NCI-H1105 treated with DMSO at 0.1 percent for 48 hours (cell line): Measurements from ENCODE around the gene OPA3.
A peak's percentile ranks its signal among the peaks of the same experiment; 100 is the strongest.

Source experiments
- DNase-seq: peaks from one replicate; lab custom pipeline; 2025; lab: John Stamatoyannopoulos, UW

OPA3 gene

DNA sequence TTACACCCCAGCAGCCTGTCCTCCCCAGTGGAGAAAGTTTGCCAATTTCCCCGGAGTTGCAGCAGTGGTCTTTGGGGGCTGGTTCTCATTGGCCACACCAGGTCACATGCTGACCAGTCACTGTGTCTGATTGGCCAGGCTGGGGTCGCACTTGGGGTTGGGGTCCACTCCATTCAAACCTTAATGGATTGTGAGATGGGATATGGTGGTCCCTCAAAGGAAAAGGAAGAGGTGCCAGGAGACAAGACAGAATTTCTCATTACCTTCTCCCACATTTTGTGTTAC is 82.9 kb downstream of the OPA3 start:
- no peak for DNase-seq

DNA sequence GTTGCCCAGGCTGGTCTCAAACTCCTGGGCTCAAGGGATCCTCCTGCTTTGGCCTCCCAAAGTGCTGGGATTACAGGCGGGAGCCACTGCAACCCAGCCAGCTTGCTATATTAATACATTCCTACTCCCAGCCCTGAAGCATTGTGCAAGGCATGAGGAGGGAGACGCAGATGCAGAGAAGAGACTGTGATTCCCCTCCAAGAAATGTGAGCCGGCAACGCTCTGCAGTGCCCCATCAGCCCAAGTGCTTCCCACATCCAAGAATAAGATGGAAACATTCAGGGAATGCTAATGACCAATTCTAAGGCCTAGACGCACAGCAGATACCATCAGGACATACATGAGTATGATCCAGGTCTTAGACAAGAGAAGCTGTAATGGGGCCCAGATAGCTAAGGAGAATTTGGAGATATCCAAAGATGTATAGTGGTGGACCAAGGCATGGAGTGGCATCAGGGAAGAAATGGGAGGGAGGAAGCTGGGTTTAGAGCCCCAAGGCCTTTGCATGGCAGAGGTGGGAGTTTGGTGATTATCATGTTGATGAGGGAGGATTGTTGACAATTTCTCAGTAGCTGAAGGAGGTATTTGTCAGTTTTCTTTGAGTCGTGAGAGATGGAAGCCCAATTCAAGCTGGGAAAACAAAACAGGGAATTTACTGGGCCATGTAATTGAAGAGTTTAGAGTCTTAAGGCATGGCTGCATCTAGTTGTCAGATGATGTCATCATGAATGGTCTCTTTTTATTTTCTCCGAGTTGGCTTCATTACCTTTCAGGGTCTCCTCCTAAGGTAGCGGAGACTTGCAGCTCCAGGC is 83.5 kb downstream of the OPA3 start:
- no peak for DNase-seq

DNA sequence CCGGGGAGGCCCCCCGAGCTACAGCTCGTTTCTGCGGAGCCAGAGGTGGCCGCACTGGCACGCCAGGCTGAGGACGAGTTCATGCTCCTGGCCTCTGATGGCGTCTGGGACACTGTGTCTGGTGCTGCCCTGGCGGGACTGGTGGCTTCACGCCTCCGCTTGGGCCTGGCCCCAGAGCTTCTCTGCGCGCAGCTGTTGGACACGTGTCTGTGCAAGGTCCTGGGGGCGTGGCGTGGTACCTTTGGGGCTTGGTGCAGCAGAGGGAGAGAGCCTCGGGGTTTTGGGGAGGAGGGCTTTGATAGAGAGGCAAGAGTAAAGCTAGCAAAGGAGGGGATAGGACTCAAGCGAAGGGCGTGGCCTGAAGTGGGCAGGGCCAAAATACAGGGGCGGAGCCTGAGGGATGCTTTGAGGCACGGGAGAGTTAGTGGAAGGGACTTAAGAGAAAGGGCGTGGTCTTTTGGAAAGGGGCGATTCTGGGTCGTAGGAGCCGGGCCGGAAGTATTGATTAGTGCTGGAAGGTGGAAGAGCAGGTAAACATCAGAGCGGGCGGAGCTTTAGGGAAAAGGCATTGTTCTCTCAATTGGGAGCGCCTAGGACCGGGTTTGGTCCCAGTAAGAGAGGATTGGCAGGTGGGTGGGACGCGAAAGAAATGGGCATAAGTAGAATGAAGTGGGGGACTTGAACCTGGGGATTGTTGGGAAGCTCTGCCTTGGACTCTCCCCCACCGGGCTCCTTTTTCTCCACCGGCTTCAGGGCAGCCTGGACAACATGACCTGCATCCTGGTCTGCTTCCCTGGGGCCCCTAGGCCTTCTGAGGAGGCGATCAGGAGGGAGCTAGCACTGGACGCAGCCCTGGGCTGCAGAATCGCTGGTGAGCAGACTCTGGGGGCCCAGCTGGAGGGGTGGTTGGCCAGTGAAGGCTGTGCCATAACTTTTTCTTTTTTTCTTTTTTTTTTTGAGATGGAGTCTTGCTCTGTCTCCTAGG is 85.1 kb downstream of the OPA3 start:
- DNase-seq: no peak

DNA sequence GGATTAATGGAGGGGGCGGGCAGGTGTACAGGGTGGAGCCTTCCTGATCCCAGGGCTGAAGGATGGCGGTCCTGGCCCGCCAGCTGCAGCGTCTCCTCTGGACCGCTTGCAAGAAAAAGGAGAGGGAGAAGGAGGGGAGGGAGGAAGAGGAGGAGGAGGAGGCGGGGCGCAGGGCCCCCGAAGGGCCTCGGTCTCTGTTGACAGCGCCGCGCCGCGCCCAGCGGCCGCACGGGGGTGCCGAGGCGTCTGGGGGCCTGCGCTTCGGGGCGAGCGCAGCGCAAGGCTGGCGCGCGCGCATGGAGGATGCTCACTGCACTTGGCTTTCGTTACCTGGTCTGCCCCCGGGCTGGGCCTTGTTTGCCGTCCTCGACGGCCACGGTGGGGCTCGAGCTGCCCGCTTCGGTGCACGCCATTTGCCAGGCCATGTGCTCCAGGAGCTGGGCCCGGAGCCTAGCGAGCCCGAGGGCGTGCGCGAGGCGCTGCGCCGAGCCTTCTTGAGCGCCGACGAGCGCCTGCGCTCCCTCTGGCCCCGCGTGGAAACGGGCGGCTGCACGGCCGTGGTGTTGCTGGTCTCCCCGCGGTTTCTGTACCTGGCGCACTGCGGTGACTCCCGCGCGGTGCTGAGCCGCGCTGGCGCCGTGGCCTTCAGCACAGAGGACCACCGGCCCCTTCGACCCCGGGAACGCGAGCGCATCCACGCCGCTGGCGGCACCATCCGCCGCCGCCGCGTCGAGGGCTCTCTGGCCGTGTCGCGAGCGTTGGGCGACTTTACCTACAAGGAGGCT is 86.0 kb downstream of the OPA3 start, which contains the start of gene PPM1N:
Gene PPM1N, plus strand, starts transcription at position 33 of the 785 bp plus-strand sequence. Its CDS starts 30 bp downstream, at position 63.
- DNase-seq: peak; percentile 13

DNA sequence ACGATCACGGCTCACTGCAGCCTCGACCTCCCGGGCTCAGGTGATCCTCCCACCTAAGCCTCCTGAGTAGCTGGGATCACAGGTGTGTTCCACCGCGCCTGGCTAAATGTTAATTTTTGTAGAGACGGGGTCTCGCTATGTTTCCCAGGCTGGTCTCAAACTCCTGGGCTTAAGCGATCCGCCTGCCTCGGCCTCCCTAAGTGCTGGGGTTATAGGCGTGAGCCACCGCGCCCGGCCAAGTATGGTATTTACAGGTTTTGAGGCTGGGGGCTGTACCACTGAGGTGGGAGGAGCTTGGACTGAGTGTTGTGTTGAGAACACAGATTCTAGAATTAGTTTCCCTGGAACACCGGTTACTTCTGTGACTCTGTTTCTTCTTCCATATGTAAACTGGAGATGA is 86.8 kb downstream of the OPA3 start:
- no peak for DNase-seq

DNA sequence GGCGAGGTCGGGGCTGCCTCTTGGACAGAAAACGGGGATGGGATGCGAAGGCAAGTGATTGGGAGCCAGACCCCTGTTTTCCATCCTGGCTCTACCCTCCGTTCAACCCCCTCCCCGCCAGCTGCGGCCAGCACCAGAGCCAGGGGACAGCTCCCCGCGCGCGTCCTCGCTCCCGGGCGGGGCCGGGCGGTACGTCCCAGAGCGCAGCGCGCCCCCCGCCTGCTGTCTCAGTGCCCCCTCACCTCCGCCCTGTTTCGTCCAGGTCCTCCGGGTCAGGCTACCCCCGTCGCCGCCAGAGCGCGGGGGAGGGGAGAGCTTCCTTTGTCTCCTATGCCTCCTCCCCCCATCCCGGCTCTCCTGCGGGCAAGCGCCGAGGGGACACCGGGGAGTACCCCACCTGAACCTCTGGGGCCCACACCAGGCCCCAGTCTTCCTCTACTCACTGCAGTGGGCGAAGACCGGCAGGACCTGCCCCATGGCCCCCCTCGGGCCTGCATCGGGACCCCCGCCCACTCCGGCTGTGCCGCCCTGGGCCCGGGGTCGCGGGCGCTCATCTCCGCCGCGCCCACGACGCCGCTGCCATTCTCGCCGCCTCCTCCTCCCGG is 88.2 kb downstream of the OPA3 start:
- DNase-seq: peak; percentile 31

DNA sequence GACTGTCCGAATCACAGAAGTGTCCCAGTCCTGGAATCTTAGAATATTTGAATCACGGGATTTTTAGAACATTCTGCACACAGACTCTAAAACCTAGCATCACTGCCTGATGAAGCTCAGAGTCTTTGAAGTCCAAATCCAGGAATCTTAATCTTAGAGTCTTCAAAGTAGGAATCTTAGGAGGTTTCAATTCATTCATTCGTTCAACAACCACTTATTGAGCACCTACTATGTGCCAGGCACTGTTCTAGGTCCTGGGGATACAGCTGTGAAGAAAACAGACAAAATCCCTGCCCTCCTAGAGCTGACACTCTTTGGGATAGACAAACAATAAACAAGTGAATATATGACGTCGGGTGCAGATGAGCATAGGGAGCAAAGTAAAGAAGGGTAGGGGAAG is 89.4 kb downstream of the OPA3 start:
- no peak for DNase-seq

DNA sequence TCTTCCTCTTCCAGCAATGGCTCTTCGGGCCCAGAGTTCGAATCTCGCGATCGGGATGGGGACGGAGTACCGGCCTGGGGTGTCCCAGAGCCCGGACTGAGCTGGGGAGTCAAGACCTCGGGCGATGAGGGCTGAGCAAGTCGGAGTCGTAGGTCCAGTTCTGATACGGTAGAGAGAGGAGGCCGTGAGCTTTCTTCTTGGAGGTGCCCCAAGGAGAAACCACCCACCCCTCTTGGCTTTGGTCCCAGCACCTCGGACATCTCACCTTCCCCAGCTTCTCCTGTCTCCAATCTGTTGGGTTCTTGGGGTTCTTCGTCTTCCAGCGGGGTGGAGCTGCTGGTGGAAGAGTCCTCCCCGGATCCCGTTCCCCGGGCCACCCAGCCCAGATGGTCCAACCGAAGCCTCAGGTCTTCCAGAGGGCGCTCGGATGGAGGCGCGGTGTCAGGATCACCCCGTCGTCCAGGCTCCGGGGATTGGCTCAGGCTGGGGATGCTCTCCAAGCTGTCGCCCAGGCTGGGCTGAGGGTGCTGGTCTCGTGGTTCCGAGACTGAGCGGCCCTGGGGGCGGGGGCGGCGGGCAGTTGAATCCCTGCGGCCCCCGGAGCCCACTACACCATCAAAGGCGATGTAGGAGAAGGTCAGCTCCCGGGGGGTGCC is 90.2 kb downstream of the OPA3 start:
- DNase-seq: no peak

DNA sequence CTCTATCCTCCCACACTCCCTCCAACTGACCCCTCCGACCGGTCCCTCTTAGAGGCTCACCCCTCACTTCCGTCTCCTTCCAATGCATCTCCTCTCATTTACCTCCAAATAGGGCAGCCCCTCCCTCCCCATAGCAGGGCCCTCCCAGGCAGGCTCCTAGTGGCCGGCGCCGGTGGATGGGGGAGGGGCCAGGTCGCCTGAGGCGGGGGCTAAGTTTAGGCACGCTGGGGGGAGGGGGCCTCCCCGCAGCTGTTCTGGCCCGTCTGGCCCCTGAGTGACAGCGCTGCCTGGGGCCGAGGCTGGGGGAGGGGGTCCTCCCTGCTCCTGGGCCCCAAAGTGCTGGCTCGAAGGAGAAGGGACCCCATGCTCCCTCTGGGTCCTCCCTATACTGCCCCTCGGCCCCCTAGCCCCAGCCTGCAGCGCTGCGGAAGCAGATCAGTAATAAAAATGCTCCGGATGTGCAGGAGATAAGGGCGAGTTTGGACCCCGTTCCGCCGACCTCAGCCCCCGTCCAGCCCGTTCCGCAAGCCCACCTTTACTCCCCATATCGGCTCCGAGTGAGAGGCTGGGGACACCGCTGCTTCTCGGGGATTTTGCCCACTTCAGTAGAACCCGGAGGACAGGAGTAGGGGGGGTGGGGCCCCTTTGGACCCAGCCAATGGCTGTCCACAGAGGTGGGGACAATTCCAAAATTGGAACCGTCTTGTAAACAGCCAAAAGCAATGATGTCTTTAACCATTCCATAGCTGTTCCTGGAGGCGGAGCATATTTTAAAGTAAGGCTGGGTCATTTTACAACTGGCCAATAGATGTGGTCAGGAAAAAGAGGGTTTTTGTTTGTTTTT is 91.8 kb downstream of the OPA3 start:
- no peak for DNase-seq

DNA sequence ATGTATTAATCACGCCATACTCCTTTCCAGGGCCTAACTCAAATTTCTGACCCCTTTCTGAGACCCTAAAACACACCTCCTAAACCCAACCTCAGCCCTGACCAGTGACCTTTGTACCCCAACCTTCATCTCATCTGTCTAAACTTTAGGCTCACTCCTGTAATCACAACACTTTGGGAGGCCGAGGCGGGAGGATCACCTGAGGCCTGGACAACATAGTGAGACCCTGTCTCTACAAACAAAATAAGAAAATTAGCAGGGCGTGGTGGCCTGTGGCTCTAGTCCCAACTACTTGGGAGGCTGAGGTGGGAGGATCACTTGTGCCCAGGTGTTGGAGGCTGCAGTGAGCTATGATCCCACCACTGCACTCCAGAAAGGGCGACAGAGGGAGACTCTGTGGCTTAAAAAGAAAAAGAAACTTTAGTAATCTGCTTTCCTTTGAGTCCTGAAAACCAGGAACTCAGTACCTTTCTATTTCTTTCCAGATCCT is 92.4 kb downstream of the OPA3 start:
- no peak for DNase-seq

DNA sequence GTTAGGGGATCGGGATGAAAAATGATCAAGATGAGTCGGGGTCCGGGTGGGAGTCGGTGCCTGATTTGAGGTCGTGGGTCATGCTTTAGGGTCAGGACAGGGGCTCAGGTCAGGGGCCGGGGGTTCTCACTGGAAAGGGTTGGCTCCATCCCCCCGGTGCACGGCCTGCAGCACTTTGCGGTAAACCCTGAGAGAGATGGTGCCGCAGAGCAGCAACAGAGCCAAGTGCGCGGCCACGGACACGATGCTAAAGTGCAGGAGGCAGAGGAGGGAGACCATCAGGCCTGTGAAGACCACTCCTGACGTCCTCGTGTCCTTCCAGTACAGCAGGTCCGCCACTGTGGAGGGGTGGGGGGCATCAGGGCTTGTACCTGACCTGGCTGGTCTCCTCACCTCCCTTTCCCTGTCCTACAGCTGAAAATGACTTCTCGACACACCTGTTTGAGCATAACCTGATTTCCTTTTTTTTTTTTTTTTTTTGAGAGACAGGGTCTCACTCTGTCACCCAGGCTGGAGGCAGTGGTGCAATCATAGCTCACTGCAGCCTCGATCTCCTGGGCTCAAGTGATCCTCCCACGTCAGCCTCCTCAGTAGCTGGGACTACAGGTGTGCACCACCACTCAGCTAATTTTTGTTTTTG is 95.3 kb downstream of the OPA3 start:
- DNase-seq: no peak

DNA sequence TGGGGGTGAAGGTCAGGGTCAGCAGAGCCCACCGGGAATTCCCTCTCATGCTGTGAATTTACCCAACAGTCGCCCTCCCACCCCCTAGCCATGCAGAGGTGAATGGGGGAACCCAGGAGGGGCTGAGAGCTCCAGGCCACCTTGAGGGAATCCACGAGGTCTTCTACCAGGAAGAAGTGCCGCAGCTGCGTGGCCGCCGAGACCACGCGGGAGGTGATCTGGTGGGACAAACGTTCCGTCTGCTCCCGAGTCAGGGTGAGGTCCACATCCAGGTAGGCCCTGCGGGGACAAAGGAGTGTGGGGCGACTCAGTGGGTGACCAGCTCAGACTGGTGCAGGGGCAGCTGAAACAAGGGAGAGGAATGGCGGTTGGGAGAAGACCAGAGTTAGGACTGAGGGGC is 95.9 kb downstream of the OPA3 start:
- DNase-seq: no peak

DNA sequence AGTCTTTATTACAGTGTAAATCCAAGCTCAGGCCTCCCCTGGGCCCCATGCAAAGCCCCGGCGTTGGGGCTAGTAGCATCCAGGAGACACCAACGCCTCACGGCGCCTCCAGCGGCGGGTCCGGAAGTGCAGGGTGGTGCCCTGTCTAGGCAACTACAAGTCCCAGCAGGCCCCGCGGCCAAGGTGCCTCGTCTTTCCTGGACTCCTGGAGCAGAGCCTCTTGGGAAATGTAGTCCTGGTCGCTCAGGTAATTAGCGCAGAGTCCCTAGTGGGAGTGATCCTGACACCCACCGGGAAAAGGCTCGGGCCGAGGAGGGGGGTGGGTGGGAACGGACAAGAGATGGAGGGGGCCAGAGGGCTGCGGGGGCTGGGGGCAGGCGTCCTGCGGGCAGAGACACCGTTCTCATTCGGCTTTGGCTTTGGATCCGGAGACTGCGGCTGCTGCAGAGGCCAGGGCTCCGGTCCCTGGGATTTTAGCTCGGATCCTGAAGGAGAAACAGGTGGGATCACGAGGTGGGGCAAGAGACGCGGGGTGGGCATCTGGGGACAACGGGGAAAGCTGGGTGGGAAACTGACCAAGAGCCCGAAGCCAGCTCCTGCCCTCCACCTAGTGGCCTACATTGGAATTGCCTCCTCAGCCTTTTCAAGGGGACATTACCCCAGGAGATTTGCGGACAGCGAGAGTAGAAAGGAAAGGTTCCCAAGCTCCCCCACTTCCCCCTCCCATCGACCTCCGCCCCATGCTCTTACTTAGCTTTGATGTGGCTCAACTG is 99.1 kb downstream of the OPA3 start:
- DNase-seq: peak; percentile 95

DNA sequence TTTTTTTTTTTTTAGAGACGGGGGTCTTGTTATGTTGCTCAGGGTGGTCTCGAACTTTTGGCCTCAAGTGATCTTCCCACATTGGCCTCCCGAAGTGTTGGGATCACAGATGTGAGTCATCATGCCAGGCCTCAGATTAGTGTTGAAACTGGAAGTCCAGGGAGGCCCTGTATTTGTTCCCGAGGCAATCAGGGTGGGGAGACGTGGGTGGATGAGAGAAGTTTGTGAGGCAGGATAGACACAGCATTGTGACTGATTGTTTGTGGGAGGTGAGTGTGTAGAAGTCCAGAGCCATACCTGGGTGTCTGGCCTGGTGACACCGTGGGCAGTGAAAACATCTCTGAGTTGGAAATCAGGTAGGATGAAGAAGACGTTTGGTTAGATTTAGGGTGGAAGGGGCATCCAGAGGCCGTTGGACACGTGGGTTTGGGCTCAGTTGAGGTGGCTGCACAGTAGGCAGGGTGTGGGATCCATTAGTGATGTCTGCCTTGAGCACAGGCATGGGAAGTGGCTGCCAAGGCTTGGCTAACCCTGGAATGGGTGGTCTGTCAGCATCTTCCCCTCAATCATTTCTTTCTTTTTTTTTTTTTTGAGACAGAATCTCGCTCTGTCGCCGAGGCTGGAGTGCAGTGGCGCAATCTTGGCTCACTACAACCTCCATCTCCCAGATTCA is 100.2 kb downstream of the OPA3 start:
- no peak for DNase-seq

DNA sequence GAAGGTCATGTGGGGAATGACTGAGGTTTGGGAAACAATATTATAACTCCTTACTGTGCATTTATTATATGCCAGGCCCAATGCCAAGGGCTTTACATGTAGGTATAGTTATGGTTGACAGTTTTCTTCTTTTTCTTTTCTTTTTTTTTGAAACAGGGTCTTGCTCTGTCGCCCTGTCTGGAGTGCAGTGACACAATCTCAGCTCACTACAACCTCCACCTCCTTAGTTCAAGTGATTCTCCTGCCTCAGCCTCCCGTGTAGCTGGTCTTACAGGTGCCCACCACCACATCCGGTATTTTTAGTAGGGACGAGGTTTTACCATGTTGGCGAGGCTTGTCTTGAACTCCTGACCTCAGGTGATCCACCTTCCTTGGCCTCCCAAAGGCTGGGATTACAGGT is 101.6 kb downstream of the OPA3 start:
- DNase-seq: no peak

DNA sequence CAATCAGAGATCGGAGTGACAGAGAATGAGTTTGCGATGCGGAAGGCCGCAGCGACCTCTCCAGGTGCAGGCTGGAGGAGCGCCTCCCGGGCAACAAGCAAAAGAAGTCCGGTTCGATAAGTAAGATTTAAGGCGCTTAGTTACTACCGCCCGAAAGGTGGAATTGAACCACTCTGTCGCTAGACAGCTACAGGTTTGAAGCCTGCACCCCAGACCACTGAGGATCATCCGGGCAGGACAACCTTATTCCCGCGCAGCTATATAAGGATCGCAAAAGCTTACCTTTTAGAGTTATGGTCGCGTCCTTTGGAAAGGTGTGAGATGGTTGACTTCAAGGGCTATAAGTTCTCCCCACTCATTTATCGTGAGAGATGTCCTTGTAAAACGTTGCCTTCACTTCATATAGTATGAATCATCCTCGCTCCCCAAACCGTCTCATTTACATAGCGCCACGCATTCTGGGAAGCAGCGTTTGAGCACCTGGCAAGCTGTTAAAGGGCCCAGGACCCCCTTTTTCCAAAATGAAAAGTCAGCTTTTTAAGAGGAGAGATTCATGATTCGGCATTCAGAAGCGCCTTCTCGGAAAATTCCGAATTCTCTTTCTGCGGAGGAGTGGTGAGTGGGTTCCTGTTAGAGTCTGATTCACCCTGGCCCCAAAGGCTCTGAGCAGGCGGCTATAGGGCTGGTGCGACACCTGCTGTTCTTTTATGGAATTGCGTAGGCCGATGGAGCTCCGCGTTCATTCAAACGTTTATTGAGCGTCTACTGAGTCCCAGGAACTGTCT is 106.0 kb downstream of the OPA3 start:
- peak; percentile 93 for DNase-seq

DNA sequence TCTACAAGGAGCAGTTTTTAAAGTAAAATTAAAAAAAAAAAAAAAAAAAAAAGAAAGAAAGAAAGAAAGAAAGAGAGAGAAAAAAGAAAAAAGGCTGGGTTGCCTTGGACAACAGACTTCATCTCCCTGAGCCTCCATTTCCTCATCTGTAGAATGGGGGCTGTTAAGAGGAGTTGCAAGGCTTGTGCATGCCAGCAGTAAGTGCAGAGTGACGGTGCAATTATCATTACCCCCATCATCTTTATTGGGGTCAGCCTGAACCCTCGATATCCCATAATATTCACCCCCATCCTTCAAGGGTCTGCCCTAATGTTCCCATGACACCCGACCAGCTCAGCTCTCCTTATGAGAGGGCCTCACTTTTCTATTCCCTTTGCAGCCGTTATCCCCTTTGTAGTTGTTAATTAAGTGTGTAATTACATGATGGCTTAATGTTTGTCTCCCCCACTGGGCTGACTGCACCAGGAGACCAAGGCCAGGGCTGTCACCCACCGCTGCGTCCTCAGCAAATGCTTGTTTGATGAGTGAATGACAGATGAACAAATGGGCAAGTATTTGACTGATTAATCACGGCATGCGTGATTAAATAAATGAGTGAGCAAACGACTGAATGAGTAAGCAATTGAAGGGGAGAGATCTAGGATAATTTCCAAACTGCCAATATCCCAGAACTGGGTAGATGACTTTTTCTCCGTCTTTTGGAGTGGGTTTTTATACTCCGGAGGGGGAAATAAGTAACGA is 106.7 kb downstream of the OPA3 start:
- DNase-seq: peak; percentile 59
